ENCODE data around the gene COL11A2. TPM values are rescaled to one million over a fixed set of nuclear protein-coding genes. Genes with fewer than 3 reads are reported as not detected.

Gene COL11A2
- polyA plus RNA-seq, 1 donor from 2014 or later, result 9.8 TPM

GRCh38 chr6:33189164-33189563 lies 3.1 kb downstream of the COL11A2 start:
- no peaks in the 10 kb centered on the region for H3F3A ChIP-seq (ENCODE audit: insufficient read depth, low read length, poor library complexity, severe bottlenecking)
- no peak overlapping the region for H2AFZ ChIP-seq (ENCODE audit: low read depth, low read length)
- no peaks in the 10 kb centered on the region for H4K20me1 ChIP-seq (ENCODE audit: insufficient read depth)
- no peak overlapping the region for H3K27ac ChIP-seq (ENCODE audit: low read length)
- H3K9me3 ChIP-seq (ENCODE audit: low read length), result no peaks in the 10 kb centered on the region
- no peak overlapping the region for H3K9ac ChIP-seq (ENCODE audit: low read length)
- no peaks in the 10 kb centered on the region for H3K36me3 ChIP-seq (ENCODE audit: insufficient read depth, low read length)
- no peak overlapping the region for H3K4me3 ChIP-seq (ENCODE audit: low read length)
- H3K9me2 ChIP-seq (ENCODE audit: insufficient read depth, low read length), result no peaks in the 10 kb centered on the region
- H3K79me2 ChIP-seq (replicated peaks; ENCODE audit: insufficient read depth, low read length), result no peaks in the 10 kb centered on the region
- peaks cover 17% of the 10 kb centered on the region for H3K27me3 ChIP-seq (ENCODE audit: insufficient read depth, low read depth, low read length)
- no peak overlapping the region for H3K4me2 ChIP-seq (ENCODE audit: low read length)
- no peak for TF ChIP-seq REST (IDR thresholded peaks at IDR 0.05; ENCODE audit: borderline replicate concordance)
- TF ChIP-seq EZH2 (IDR thresholded peaks at IDR 0.05; ENCODE audit: borderline replicate concordance, insufficient read depth, low read length, poor library complexity, severe bottlenecking), result no peak
- no peak for TF ChIP-seq POLR2AphosphoS5 (IDR thresholded peaks at IDR 0.05)
- TF ChIP-seq TAF1 (IDR thresholded peaks at IDR 0.05; ENCODE audit: low read depth), result no peak
- no peak for TF ChIP-seq EP300 (conservative IDR thresholded peaks at IDR 0.05; ENCODE audit: poor library complexity, severe bottlenecking)
- no peak for TF ChIP-seq MXI1 (conservative IDR thresholded peaks at IDR 0.05; ENCODE audit: poor library complexity, severe bottlenecking)
- TF ChIP-seq RAD21 (conservative IDR thresholded peaks at IDR 0.05), result no peak
- no peak for TF ChIP-seq SMC3 (conservative IDR thresholded peaks at IDR 0.05; ENCODE audit: poor library complexity)
- no peak for TF ChIP-seq CTCF (IDR thresholded peaks at IDR 0.05; ENCODE audit: poor library complexity, severe bottlenecking)

- no peaks in the 10 kb centered on the region for H3F3A ChIP-seq (ENCODE audit: insufficient read depth, low read length, poor library complexity, severe bottlenecking)
- no peak overlapping the region for H3K4me3 ChIP-seq (ENCODE audit: low read length)
- H3K9me3 ChIP-seq (ENCODE audit: low read length), result no peaks in the 10 kb centered on the region
- no peak overlapping the region for H3K27ac ChIP-seq (ENCODE audit: low read length)
- no peaks in the 10 kb centered on the region for H3K9me2 ChIP-seq (ENCODE audit: insufficient read depth, low read length)
- no peak overlapping the region for H2AFZ ChIP-seq (ENCODE audit: low read depth, low read length)
- peaks cover 16% of the 10 kb centered on the region for H3K27me3 ChIP-seq (ENCODE audit: insufficient read depth, low read depth, low read length)
- no peak for TF ChIP-seq SMC3 (conservative IDR thresholded peaks at IDR 0.05; ENCODE audit: poor library complexity)
- no peak for TF ChIP-seq TAF1 (IDR thresholded peaks at IDR 0.05; ENCODE audit: low read depth)
- no peak for TF ChIP-seq POLR2AphosphoS5 (IDR thresholded peaks at IDR 0.05)
- no peak for TF ChIP-seq CTCF (IDR thresholded peaks at IDR 0.05; ENCODE audit: poor library complexity, severe bottlenecking)
- no peak for TF ChIP-seq MXI1 (conservative IDR thresholded peaks at IDR 0.05; ENCODE audit: poor library complexity, severe bottlenecking)
- TF ChIP-seq EZH2 (IDR thresholded peaks at IDR 0.05; ENCODE audit: borderline replicate concordance, insufficient read depth, low read length, poor library complexity, severe bottlenecking), result no peak
- TF ChIP-seq EP300 (conservative IDR thresholded peaks at IDR 0.05; ENCODE audit: poor library complexity, severe bottlenecking), result no peak
- no peaks in the 10 kb centered on the region for H3K36me3 ChIP-seq (ENCODE audit: insufficient read depth, low read length)
- no peaks in the 10 kb centered on the region for H4K20me1 ChIP-seq (ENCODE audit: insufficient read depth)
- H3K4me2 ChIP-seq (ENCODE audit: low read length), result no peak overlapping the region
- no peak overlapping the region for H3K9ac ChIP-seq (ENCODE audit: low read length)
- no peaks in the 10 kb centered on the region for H3K79me2 ChIP-seq (replicated peaks; ENCODE audit: insufficient read depth, low read length)
These were observed 4.5 kb downstream of the COL11A2 start for GRCh38 chr6:33187809-33188208.
